HepG2 (cell line): ENCODE data around the gene APBB2. TPM values are rescaled to one million over a fixed set of nuclear protein-coding genes. Genes with fewer than 3 reads are reported as not detected.

Source experiments
- ATAC-seq: fragments of 200-7000 bp; cut with Tn5 transposase; 3 replicates; pipeline ENCODE4 v1.9.1; 2020; ENCODE audit warnings: mild to moderate bottlenecking, moderate library complexity
- BruUV-seq: library from RNA; stranded (reverse); fragments of 400-500 nt; replicated peaks from 2 replicates; lab custom pipeline; 2021; lab: Mats Ljungman, UMichigan
- CTCF ChIA-PET: fragments of 300-600 bp; formaldehyde crosslinking; extraction: SDS; loops from one replicate; lab custom pipeline; 2021; ENCODE audit warnings: low total read pairs, inconsistent platforms, low intra/inter-chr PET ratio; lab: Yijun Ruan, JAX
- POLR2A ChIA-PET: fragments of 350-600 bp; sonication (Branson Sonifier 250); formaldehyde crosslinking; loops from one replicate; lab custom pipeline; 2020; ENCODE audit warnings: antibody characterized with exemption, inconsistent platforms; lab: Yijun Ruan, JAX
- DNase-seq: peaks from one replicate; pipeline ENCODE4 v3.0.0-alpha.2; 2015; ENCODE audit warnings: low spot score
- FAIRE-seq: peaks from 3 replicates; lab custom pipeline; 2011; peaks lifted over from hg19 to GRCh38; lab: Jason Lieb, UNC
- H2AFZ ChIP-seq: one replicate; pipeline ENCODE4 v1.6.1; 2011; ENCODE audit warnings: low read length, inconsistent platforms
- H3K27ac ChIP-seq: fragments of 300-600 bp; 3 replicates; pipeline ENCODE4 v1.8.0; 2011; ENCODE audit warnings: mixed run types, mild to moderate bottlenecking, mixed read lengths, low read length, inconsistent platforms; ENCODE audit not compliant: insufficient read depth; ENCODE audit errors: extremely low read length
- H3K27me3 ChIP-seq, 2 experiments: fragments of 200-600 bp in 1 of 2; 2 replicates in 1 of 2; 3 replicates in 1 of 2; pipeline versions ENCODE4 v1.6.0 to v1.8.0; 2011; ENCODE audit warnings: low read length in 2 of 2, mild to moderate bottlenecking in 2 of 2, moderate library complexity in 2 of 2, inconsistent platforms in 1 of 2; ENCODE audit not compliant: insufficient read depth in 2 of 2, control insufficient read depth in 1 of 2
- H3K36me3 ChIP-seq, 2 experiments: fragments of 200-600 bp in 1 of 2; replicated peaks in 1 of 2; 2 replicates in 1 of 2; 3 replicates in 1 of 2; pipeline versions ENCODE4 v1.5.1 to v1.8.0; 2011; ENCODE audit warnings: low read length in 2 of 2, inconsistent platforms in 1 of 2; ENCODE audit not compliant: insufficient read depth in 2 of 2, control insufficient read depth in 1 of 2
- H3K4me1 ChIP-seq: 2 replicates; pipeline ENCODE4 v1.5.1; 2012; ENCODE audit warnings: low read length, inconsistent platforms; ENCODE audit not compliant: insufficient read depth
- H3K4me2 ChIP-seq: 2 replicates; pipeline ENCODE4 v1.6.0; 2011; ENCODE audit warnings: low read depth, low read length, inconsistent platforms
- H3K4me3 ChIP-seq, 3 experiments: fragments of 200-600 bp in 1 of 3; sonication (generic), shearing (Covaris generic) in 1 of 3; replicated peaks in 1 of 3; 2 replicates each; pipeline ENCODE4 v1.5.1; 2011 to 2016; ENCODE audit warnings: low read length in 3 of 3, inconsistent platforms in 2 of 3, low read depth in 2 of 3, mild to moderate bottlenecking in 2 of 3, control low read depth in 1 of 3, mixed read lengths in 1 of 3; ENCODE audit not compliant: insufficient read depth in 1 of 3
- H3K79me2 ChIP-seq: one replicate; pipeline ENCODE4 v1.6.1; 2011; ENCODE audit warnings: low read length, inconsistent platforms; ENCODE audit not compliant: insufficient read depth
- H3K9ac ChIP-seq: 2 replicates; pipeline ENCODE4 v1.6.0; 2011; ENCODE audit warnings: mild to moderate bottlenecking, low read depth, low read length, inconsistent platforms; ENCODE audit not compliant: insufficient read depth
- H3K9me3 ChIP-seq: 2 replicates; pipeline ENCODE4 v1.5.1; 2012; ENCODE audit warnings: mild to moderate bottlenecking, low read length
- H4K20me1 ChIP-seq: 2 replicates; pipeline ENCODE4 v1.6.0; 2011; ENCODE audit warnings: inconsistent platforms, mild to moderate bottlenecking, low read length, moderate library complexity; ENCODE audit not compliant: insufficient read depth
- ASH2L ChIP-seq: fragments of 300-600, 200-600 bp; sonication (generic); IDR thresholded peaks from 2 replicates; pipeline ENCODE4 v1.7.0; 2017; ENCODE audit warnings: low read depth, mild to moderate bottlenecking, moderate library complexity, mixed read lengths, low read length; ENCODE audit not compliant: insufficient read length
- HMGXB4 ChIP-seq, 2 experiments: sonication (generic) in 1 of 2; formaldehyde crosslinking in 1 of 2; IDR thresholded peaks; 2 replicates each; pipeline versions ENCODE4 v1.4.0 to v1.6.1; 2018 to 2020; ENCODE audit warnings: missing genetic modification reagents in 2 of 2, borderline replicate concordance in 1 of 2, low read depth in 1 of 2, mild to moderate bottlenecking in 1 of 2, missing biosample characterization in 1 of 2
- HNF4A ChIP-seq: sonication (generic); formaldehyde crosslinking; IDR thresholded peaks from 2 replicates; pipeline ENCODE4 v1.4.0; 2020; ENCODE audit warnings: missing genetic modification reagents
- MXI1 ChIP-seq: IDR thresholded peaks from 3 replicates; pipeline ENCODE4 v1.6.1; 2012; ENCODE audit warnings: low read depth, low read length, inconsistent platforms, borderline replicate concordance
- SIN3A ChIP-seq: IDR thresholded peaks from 2 replicates; pipeline ENCODE4 v1.6.1; 2011; ENCODE audit warnings: low read depth, mild to moderate bottlenecking, control low read depth, low read length, borderline replicate concordance
- SRSF1 ChIP-seq: fragments of 200-400 bp; formaldehyde crosslinking; optimal IDR thresholded peaks from 2 replicates; pipeline ENCODE3; 2017; ENCODE audit warnings: mild to moderate bottlenecking, low read depth, low read length, moderate library complexity
- TGIF2 ChIP-seq: IDR thresholded peaks from 2 replicates; pipeline ENCODE4 v1.6.1; 2016; ENCODE audit warnings: control low read depth, missing compliant biosample characterization
- ZFX ChIP-seq: sonication (generic); formaldehyde crosslinking; IDR thresholded peaks from 2 replicates; pipeline ENCODE4 v1.4.0; 2020; ENCODE audit warnings: mild to moderate bottlenecking, low read depth, missing genetic modification reagents, moderate library complexity
- ZNF280D ChIP-seq: sonication (generic); formaldehyde crosslinking; IDR thresholded peaks from 2 replicates; pipeline ENCODE4 v1.5.1; 2020; ENCODE audit warnings: mild to moderate bottlenecking, missing genetic modification reagents
- ZNF614 ChIP-seq: IDR thresholded peaks from 2 replicates; pipeline ENCODE4 v1.6.1; 2018; ENCODE audit warnings: missing biosample characterization, missing genetic modification reagents, inconsistent platforms, borderline replicate concordance
- ZNF784 ChIP-seq: sonication (generic); formaldehyde crosslinking; IDR thresholded peaks from 2 replicates; pipeline ENCODE4 v1.5.1; 2020; ENCODE audit warnings: missing genetic modification reagents, mild to moderate bottlenecking, borderline replicate concordance
- ZNF800 ChIP-seq: sonication (generic); formaldehyde crosslinking; IDR thresholded peaks from 2 replicates; pipeline ENCODE4 v1.4.0; 2020; ENCODE audit warnings: missing genetic modification reagents
- WGBS: methylation state at CpG from one replicate; pipeline ENCODE4 v1.1.6; 2017; ENCODE audit warnings: low lambda C conversion rate; 5-methylcytosine and 5-hydroxymethylcytosine counted together
- in situ Hi-C: cut with HindIII; loops from 2 replicates; pipeline ENCODE4 v1.10.0; 2017; ENCODE audit warnings: low pct_unique_long_range_greater_than_20kb; ENCODE audit not compliant: extremely low pct_ligation_motif_present
- intact Hi-C: fragments of 100-400 bp; cut with micrococcal nuclease; formaldehyde crosslinking; loops from one replicate; pipeline ENCODE4 v1.10.0; 2022; ENCODE audit not compliant: unreplicated experiment
- polyA plus RNA-seq, 8 experiments: library from polyadenylated mRNA; depleted of rRNA in 3 of 8; stranded (reverse) in 7 of 8; unstranded in 1 of 8; fragments of >200 nt; fragmentation: Illumina TruSeq in 4 of 8; extraction: Trizol in 4 of 8; gene quantifications; 2 replicates each; pipeline versions ENCODE4 v1.2.1 to v1.2.3, GENCODE V29; 2011 to 2016; ENCODE audit warnings: low read depth in 4 of 8, missing spikeins in 1 of 8, mixed read lengths in 1 of 8; ENCODE audit not compliant: insufficient read depth in 1 of 8
- total RNA-seq, 5 experiments: library from RNA; depleted of rRNA; stranded (reverse); fragments of >200 nt; fragmentation: Illumina TruSeq; extraction: Trizol; gene quantifications; 2 replicates each; pipeline ENCODE4 v1.2.3, GENCODE V29; 2016; ENCODE audit warnings: low read depth in 1 of 5

Gene APBB2
- total and polyA plus RNA-seq, 2 of the 13 experiments (the other 11 are each of a cell fraction or from before 2014, with no cell fraction given) = 11.7 to 17.0 TPM

GRCh38 chr4:41213625-41214135 is 662 bp downstream of the APBB2 start:
- intact Hi-C loops (loop anchor here (1.0 to 5.0 kb wide), 7 partner anchors 36 to 286 kb away; no protein-coding TSS in a partner anchor), in situ Hi-C loops (loop anchor here (10.0 kb wide), 1 partner anchor 89 kb away; no protein-coding TSS in a partner anchor)
- Histone ChIP-seq H3K79me2 (peaks cover 43% of the 10 kb centered on the region), H4K20me1 (no peaks in the 10 kb centered on the region), H3K27ac (peak overlapping the region; percentile 80), H3K4me3 (peak overlapping the region; percentile 81 to 94 (median 93)), H2AFZ (no peak overlapping the region), H3K9me3 (no peaks in the 10 kb centered on the region), H3K4me2 (peak overlapping the region; percentile 84), H3K9ac (peak overlapping the region; percentile 79), H3K36me3 (no peaks in the 10 kb centered on the region), H3K4me1 (peaks cover 49% of the 10 kb centered on the region), H3K27me3 (peaks cover 0 to 3% of the 10 kb centered on the region in 2 experiments; a peak in 2 of 5 replicates)
- ATAC-seq (peak; percentile 27), DNase-seq (no peak), FAIRE-seq (no peak)
- ChIA-PET POLR2A (interaction anchor here (0.6 to 3.5 kb wide), 9 partner anchors 14 to 289 kb away, joined by 3 to 40 read pairs (median 3); no protein-coding TSS in a partner anchor), CTCF (interaction anchor here (1.7 to 3.6 kb wide), 4 partner anchors 36 to 286 kb away, joined by 4 to 26 read pairs (median 18); no protein-coding TSS in a partner anchor)
- WGBS = under 1% methylated on average over 24 of the region's 35 CpGs
- BruUV-seq = no TSS peak
- TF ChIP-seq SIN3A = peak; percentile 4; the same call in 1 of the 2 replicates
- TF ChIP-seq MXI1 = 0 out of 3 replicates have a peak, but pooled peaks have one; percentile 14
- peak; percentile 98; the same call in 1 of the 2 replicates for TF ChIP-seq ZNF800 (CRISPR knock-in tag)
- TF ChIP-seq ASH2L = peak; percentile 26
- 0 out of 2 replicates have a peak, but pooled peaks have one; percentile 13 for TF ChIP-seq TGIF2 (CRISPR knock-in tag)
- TF ChIP-seq ZNF614 (CRISPR knock-in tag) = no peak
- 0 out of 2 replicates have a peak, but pooled peaks have one; percentile 13 for TF ChIP-seq ZNF280D (CRISPR knock-in tag)
- TF ChIP-seq HNF4A (CRISPR knock-in tag) = no peak
- peak; percentile 13; the same call in 1 of the 2 replicates for TF ChIP-seq ZNF784 (CRISPR knock-in tag)
- TF ChIP-seq HMGXB4 (CRISPR knock-in tag; IDR thresholded peaks at IDR 0.05; ENCODE audit: borderline replicate concordance in 1 of 2, low read depth in 1 of 2) = peak in 1 of 2 experiments; percentile 11; a peak in 1 of 4 replicates
- 0 out of 2 replicates have a peak, but pooled peaks have one; percentile 8 for TF ChIP-seq ZFX
- TF ChIP-seq SRSF1 = peak; percentile 30
